Cerebellar cortex (tissue), 1 donor: ENCODE measurements around the gene TFEB.

Experiments
- DNase-seq: peaks from one replicate; pipeline ENCODE4 v3.0.0-alpha.2; 2015; ENCODE audit warnings: low spot score

TFEB gene

GRCh38 chr6:41675176-41675775 is 60.1 kb downstream of the TFEB start:
- DNase-seq = no peak

DNA sequence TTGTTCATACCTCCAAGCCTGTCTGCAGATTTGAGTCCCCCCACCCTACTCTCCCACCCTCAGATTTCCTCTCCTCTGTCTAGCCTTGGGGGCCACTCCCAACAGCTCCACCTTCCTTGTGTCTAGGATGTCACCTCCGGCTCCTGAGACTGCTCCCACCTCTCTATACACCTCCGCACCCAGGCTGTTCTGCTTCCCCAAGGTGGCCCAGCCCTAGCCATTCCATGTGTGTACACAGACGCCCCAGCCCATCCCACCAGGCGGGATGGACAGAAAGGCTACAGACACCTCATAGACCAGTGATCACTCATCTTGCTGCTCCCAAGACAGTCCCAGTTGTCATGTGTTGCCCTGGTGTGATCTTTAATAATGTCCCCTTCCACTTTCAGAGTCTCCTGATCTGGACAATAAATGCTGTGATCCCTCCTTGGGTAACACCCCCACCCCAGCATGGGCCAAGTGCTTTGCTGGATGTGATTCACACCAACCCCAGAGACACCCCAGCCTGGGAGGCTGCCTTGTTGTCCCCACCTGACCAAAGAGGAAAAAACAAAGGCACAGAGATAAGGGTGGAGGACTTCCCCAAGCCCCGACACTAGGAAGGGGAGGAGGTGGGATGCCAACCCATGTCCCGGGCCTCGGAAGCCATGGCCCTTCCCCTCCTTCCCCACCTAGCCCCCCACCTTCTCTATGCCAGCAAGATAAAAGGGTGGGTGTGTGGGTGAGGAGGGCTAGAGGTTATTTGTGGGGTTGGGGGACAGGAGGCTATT is 61.0 kb downstream of the TFEB start:
- no peak for DNase-seq

DNA sequence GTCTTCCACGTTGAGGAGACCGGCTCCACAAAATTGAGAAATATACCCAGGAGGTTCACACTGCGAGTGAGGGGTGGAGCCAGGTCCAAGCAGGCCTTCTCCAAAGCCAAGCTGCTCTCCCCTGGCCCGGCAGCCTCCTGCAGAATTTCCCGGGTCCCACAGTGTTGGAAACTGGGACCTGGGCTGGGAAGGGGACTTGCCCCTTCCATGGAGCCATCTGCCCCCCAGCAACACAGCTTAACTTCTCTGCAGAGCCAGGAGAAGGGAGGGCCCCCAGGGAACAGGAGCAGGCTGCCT is 61.8 kb downstream of the TFEB start:
- no peak for DNase-seq

DNA sequence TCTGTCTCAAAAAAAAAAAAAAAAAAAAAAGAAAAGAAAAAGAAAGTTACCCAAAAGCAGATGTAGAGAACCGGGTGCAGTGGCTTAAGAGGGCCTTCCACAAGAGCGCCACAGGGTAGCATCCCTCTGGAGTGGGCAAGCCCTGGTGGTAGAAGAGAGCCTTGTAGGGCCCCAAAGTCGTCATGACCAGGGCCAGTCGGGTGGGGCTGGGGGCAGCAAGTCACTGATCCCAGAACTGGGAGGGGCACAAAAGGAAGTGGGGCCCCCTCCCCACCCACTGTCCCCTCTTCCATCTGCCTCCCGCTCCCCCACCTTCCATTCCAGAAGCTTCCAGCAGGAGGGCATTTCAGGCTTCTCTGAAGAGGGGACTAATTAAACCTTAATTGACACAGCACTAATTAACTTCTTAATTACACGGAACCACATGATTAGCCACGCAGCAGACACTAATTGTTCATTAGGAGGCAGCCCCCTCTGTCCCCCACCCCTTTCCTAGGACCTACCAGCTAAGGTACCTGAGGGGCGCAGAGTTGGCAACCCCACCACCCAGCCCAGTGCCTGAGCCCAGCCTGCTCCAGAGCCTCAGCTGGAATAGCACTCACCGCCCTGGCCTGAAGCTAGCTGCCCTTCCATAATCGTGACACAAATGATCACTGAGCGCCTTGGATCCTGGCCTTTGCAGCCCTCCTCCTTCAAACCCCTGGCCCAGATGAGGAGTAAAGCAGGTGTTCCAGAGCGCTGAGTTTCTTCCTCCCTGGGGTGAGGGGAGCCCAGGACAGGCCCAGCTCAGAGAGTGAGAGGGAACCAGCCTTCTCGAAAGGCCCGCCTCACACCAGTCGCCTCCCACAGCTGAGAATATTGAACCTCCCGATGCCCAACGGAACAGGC is 62.3 kb downstream of the TFEB start:
- no peak for DNase-seq

GRCh38 chr6:41672016-41672415 is 63.4 kb downstream of the TFEB start:
- DNase-seq = no peak

- no peak for DNase-seq
Observed at GRCh38 chr6:41671376-41671775, 64.0 kb downstream of the TFEB start.

DNA sequence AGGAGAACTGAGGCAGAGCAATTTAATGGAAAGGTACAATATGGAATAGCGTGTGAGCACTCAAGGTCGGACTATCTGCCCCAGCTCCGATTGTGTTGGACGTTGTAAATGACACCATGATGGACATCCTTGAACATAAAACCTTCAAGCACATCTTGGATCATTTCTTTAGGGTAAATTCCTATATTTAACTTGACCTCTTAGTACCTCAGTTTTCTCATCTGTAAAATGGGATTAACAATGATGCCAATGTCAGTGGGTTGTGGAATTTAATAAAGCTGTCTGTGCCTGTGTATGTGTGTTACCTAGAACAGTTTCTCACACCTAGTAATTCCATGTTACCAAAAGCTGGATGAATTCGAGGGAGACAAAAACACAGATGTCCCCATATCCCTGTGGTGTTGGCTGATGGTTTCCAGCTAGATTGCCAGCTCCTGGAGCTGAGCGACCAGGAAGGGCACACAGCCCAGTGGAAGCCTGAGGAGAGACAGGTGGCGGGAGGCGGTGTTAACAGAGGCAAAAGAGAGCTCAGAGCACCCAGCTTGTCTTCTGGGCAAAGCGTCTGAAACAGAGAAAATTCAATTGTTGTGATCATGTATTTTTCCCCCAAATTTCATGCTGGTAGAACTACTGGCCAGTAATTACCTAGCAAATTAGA is 64.6 kb downstream of the TFEB start:
- DNase-seq = peak; percentile 92

DNA sequence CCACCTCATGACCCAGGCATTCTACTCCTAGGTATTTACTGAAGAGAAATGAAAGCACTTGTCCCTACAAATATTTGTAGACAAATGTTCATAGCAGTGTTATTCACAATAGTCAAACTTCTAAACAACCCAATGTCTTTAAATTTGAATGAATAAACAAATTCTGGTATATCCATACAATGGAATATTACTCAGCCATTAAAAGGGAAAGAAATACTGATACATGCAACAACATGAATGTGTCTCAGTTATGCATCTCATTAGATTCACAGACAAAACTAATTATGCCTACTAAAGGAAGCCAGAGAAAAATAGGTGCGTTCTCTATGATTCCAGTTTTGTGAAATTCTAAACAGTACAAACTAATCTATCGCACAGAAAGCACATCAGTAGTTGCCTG is 66.4 kb downstream of the TFEB start:
- DNase-seq = no peak

- no peak for DNase-seq
Observed at GRCh38 chr6:41667195-41667594, 68.2 kb downstream of the TFEB start.

DNA sequence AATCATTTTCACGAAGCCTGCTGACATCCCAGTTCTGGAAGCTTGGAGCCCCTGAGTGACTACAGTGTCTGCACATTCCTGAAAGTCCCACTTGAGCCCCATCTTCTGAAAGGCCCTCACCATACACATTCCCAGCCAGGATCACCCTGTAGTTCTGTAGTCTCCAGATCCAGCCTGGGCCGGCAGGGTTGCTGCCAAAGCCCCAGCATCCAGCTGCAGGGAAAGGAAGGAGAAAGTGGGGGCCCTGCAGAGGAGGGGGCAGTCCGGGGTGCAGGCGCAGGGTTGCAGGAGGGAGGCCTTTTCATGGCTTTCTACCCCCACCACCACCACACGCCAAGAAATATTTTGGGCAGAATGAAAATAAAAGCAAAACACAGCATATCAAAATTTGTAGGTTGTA is 71.1 kb downstream of the TFEB start:
- no peak for DNase-seq

GRCh38 chr6:41663568-41663967 is 71.8 kb downstream of the TFEB start:
- no peak for DNase-seq

- DNase-seq = no peak
Observed at GRCh38 chr6:41659935-41660334, 75.5 kb downstream of the TFEB start.

GRCh38 chr6:41658636-41659035 is 76.8 kb downstream of the TFEB start:
- no peak for DNase-seq

DNA sequence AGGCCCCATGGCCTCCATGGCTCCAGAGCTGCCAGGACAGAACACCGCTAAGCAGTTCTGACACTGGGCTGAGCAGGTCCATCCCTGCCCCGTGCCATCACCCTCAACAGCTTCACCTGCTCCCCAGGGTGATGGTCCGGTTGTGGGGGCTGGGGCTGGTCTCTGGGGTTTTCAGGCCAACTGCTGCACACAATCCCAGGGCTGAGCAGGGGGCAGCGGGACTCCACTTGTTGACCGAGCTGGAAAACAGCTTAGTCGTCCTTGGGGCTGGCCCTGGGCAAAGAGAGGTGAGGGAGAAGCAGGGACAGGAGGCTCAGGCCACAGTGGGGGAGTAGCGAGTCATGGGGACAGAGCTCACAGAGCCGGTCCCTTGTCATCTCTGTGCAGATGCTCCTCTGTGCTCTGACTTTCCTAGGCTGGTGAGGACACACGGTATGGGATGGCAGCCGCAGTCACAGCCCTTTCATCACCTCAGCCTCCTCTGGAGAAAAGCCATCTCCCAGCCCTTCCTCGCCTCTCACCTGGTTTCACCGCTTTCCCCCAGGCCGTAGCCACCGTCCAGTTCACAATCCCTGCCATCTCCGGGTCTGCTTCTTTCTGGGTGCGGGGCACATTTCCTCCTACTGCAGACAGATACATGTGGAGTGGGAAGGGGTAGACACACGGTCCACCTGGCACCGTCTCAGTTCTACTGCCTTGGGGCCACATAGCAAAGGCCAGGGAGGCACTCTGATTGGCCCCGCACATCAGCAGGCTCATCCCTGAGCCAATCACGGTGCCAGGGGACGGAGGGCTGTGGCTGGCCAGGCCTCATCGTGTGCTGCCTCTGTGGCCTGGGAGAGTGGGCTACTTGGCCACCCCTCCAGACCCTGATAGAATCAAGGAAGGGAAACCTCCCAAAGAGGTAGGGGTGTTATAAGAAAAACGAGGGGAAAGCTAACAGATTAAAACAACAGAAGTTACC is 78.0 kb downstream of the TFEB start:
- no peak for DNase-seq

GRCh38 chr6:41656002-41656691 is 79.3 kb downstream of the TFEB start:
- DNase-seq = peak; percentile 67

- DNase-seq = no peak
Observed at GRCh38 chr6:41655646-41656001, 79.8 kb downstream of the TFEB start.

DNA sequence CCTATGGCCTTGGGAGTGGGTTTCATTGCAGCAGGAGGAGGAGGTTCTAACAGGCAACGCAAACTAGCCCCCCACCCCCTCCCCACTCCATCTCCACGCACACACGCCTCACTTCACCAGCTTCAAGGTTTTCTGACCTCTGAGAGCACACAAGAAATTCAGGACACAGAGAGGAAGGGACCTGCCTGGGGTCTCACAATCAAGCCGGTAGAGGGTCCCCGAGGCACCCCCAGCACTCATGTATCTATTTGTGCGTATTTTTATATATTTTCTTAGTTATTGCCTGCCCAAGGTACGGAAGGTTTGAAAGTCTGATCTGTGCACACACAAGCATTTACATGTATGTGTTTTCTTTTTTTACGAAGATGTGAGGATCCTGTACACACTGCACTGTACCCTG is 80.2 kb downstream of the TFEB start:
- no peak for DNase-seq

- no peak for DNase-seq
Observed at GRCh38 chr6:41654698-41655151, 80.7 kb downstream of the TFEB start.

- no peak for DNase-seq
Observed at GRCh38 chr6:41654151-41654697, 81.2 kb downstream of the TFEB start.

DNA sequence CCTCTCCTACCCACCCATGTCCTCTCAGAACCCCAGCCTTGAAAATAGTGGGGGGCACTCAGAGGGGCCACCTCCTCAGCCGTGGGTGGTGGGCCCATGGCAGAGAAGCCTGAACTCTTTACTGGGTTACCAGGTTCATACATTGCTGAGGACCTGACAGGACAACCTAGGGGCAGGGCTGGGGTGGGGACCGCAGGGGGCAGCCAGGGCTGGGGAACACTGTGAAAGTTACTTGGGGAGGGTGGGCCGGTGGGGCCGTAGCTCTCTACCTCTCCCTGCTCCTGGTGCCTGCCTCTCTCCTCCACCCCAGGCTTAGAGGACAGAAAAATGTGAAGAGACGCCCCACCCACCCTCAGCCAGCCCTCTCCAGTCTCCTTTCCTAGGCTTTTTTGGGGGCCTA is 81.7 kb downstream of the TFEB start:
- no peak for DNase-seq
